Endothelial cell of umbilical vein (primary cell): ENCODE measurements around the gene RING1.

Source experiments
- CTCF ChIP-seq, 2 donors: IDR thresholded peaks; 1 replicate in 1 of 2; 2 replicates in 1 of 2; pipeline ENCODE4 v1.5.1; 2011; ENCODE audit warnings: low read length in 2 of 2, mild to moderate bottlenecking in 2 of 2, moderate library complexity in 2 of 2, control low read depth in 1 of 2, inconsistent platforms in 1 of 2, low read depth in 1 of 2; ENCODE audit not compliant: insufficient read depth in 1 of 2; ENCODE audit errors: extremely low read depth in 1 of 2
- POLR2A ChIP-seq: IDR thresholded peaks from 2 replicates; pipeline ENCODE4 v1.6.1; 2012; ENCODE audit warnings: low read depth, mild to moderate bottlenecking, control low read depth, low read length
- POLR2AphosphoS5 ChIP-seq: IDR thresholded peaks from 2 replicates; pipeline ENCODE4 v1.6.1; 2012; ENCODE audit warnings: low read depth, mild to moderate bottlenecking, control low read depth, low read length, moderate library complexity; ENCODE audit not compliant: insufficient read depth

GRCh38 chr6:33160728-33161344, 47.5 kb upstream of the RING1 start:
- TF ChIP-seq POLR2AphosphoS5 (no peak), CTCF (IDR thresholded peaks at IDR 0.05; ENCODE audit: extremely low read depth in 1 of 2, insufficient read depth in 1 of 2, low read depth in 1 of 2, low read length in 2 of 2) (no peak), POLR2A (no peak)
